Stimulated activated CD4-positive, alpha-beta T cell treated with anti-CD3 and anti-CD28 coated beads, Interleukin-2, amount 100 ng/mL, for 48 hours (primary cell): Measurements from ENCODE around the gene CHIT1.
"Not testable (repeated sequence)": the region's sequence is repeated elsewhere in the genome, so short reads cannot be mapped to it uniquely, and the experiment has no call there.

Source experiments
- DNase-seq, 2 donors: peaks; one replicate each; pipeline ENCODE4 v3.0.0-alpha.2; 2020

The CHIT1 gene

GRCh38 chr1:203229471-203230135 lies at the start of gene CHIT1:
TSS of gene CHIT1 (minus strand) at chr1:203229673. CDS start at chr1:203229636, 37 bp downstream.
- DNase-seq = no peak

- no peak for DNase-seq
Measured at GRCh38 chr1:203278885-203279406, 49.5 kb upstream of the CHIT1 start.

- DNase-seq = no peak
Measured at GRCh38 chr1:203278082-203278884, 48.8 kb upstream of the CHIT1 start.

GRCh38 chr1:203276916-203277545 lies 47.6 kb upstream of the CHIT1 start:
- DNase-seq = no peak

- no peak for DNase-seq
Measured at GRCh38 chr1:203276408-203276807, 46.9 kb upstream of the CHIT1 start.

GRCh38 chr1:203275656-203276272 lies 46.3 kb upstream of the CHIT1 start:
- no peak for DNase-seq

- no peak for DNase-seq
Measured at GRCh38 chr1:203274603-203275381, 45.3 kb upstream of the CHIT1 start.

- DNase-seq = no peak
Measured at GRCh38 chr1:203273869-203274602, 44.6 kb upstream of the CHIT1 start.

GRCh38 chr1:203273206-203273868 lies 43.9 kb upstream of the CHIT1 start:
- DNase-seq = peak; percentile 95 to 96

GRCh38 chr1:203272633-203273205 lies 43.2 kb upstream of the CHIT1 start:
- DNase-seq = no peak

GRCh38 chr1:203271962-203272632 lies 42.6 kb upstream of the CHIT1 start:
- no peak for DNase-seq

- peak in 1 of 2 donors; percentile 54 for DNase-seq
Measured at GRCh38 chr1:203271018-203271743, 41.7 kb upstream of the CHIT1 start.

- DNase-seq = no peak
Measured at GRCh38 chr1:203270448-203270847, 41.0 kb upstream of the CHIT1 start.

- DNase-seq = no peak
Measured at GRCh38 chr1:203269654-203270020, 40.2 kb upstream of the CHIT1 start.

- no peak for DNase-seq
Measured at GRCh38 chr1:203268901-203269653, 39.6 kb upstream of the CHIT1 start.

- no peak for DNase-seq
Measured at GRCh38 chr1:203267912-203268311, 38.4 kb upstream of the CHIT1 start.

GRCh38 chr1:203267347-203267846 lies 37.9 kb upstream of the CHIT1 start:
- DNase-seq = peak; percentile 77 to 79

- not testable (repeated sequence) for DNase-seq
Measured at GRCh38 chr1:203266140-203266539, 36.7 kb upstream of the CHIT1 start.
